Liver (tissue), 5 donors: ENCODE measurements around the gene PTPN18. TPM values are rescaled to one million over a fixed set of nuclear protein-coding genes. Genes with fewer than 3 reads are reported as not detected.

Experiments used
- polyA plus RNA-seq, 2 donors: library from polyadenylated mRNA; stranded (reverse) in 1 of 2; unstranded in 1 of 2; fragments of 200-250 nt in 1 of 2; fragments of >200 nt in 1 of 2; fragmentation: Nextera tagmentation in 1 of 2; extraction: Ambion mirVana in 1 of 2; gene quantifications; one replicate each; pipeline versions ENCODE4 v1.2.1 to v1.2.3, GENCODE V29; 2013 to 2015
- small RNA-seq: library from RNA; depleted of rRNA; stranded (forward); fragments of <200 nt; gene quantifications from one replicate; pipeline ENCODE3, GENCODE V24; 2014
- total RNA-seq, 2 donors: library from RNA; depleted of rRNA; stranded (reverse); fragments of >200 nt; gene quantifications; one replicate each; pipeline ENCODE4 v1.2.3, GENCODE V29; 2014
- donor health status: healthy.
- donor health status: healthy.
- donor health status: healthy.

PTPN18 gene
- total and polyA plus RNA-seq, 4 donors = 14.0 to 28.6 (median 16.7) TPM

Small RNAs within 50 kb of the gene (small RNA-seq; reads per million reads assigned to genes)
- gene AC132479.1 = not detected

Other genes with a start within 250 kb of the PTPN18 start
- not detected for gene POTEF, start 226.8 kb upstream of the PTPN18 start, total RNA-seq
- not detected for gene POTEF, start 226.8 kb upstream of the PTPN18 start, polyA plus RNA-seq
- gene CCDC74B, start 210.9 kb upstream of the PTPN18 start, total RNA-seq = under 1 TPM; 0.09 to 0.17 TPM
- gene CCDC74B, start 210.9 kb upstream of the PTPN18 start, polyA plus RNA-seq = under 1 TPM in 1 of 2 donors, not detected in 1; 0.09 TPM
- gene SMPD4, start 174.5 kb upstream of the PTPN18 start, total RNA-seq = 10 to 100 TPM; 17.2 to 22.3 TPM
- 10 to 100 TPM in 1 of 2 donors, 1 to 10 TPM in 1; 9.9 to 18.2 TPM for gene SMPD4, start 174.5 kb upstream of the PTPN18 start, polyA plus RNA-seq
- gene MZT2B, start 173.8 kb upstream of the PTPN18 start, total RNA-seq = 10 to 100 TPM; 32.0 to 98.2 TPM
- 100 to 1,000 TPM; 142 to 143 TPM for gene MZT2B, start 173.8 kb upstream of the PTPN18 start, polyA plus RNA-seq
- gene TUBA3E, start 157.6 kb upstream of the PTPN18 start, total RNA-seq = not detected
- gene TUBA3E, start 157.6 kb upstream of the PTPN18 start, polyA plus RNA-seq = under 1 TPM; 0.05 to 0.31 TPM
- gene IMP4, start 13.2 kb upstream of the PTPN18 start, total RNA-seq = 10 to 100 TPM; 31.7 to 60.7 TPM
- gene IMP4, start 13.2 kb upstream of the PTPN18 start, polyA plus RNA-seq = 10 to 100 TPM; 61.8 to 95.5 TPM
- gene POTEI, start 153.3 kb downstream of the PTPN18 start, total RNA-seq = not detected
- gene POTEI, start 153.3 kb downstream of the PTPN18 start, polyA plus RNA-seq = not detected
- gene CFC1B, start 165.2 kb downstream of the PTPN18 start, total RNA-seq = not detected
- not detected for gene CFC1B, start 165.2 kb downstream of the PTPN18 start, polyA plus RNA-seq
- gene CFC1, start 243.5 kb downstream of the PTPN18 start, total RNA-seq = not detected
- not detected for gene CFC1, start 243.5 kb downstream of the PTPN18 start, polyA plus RNA-seq